Common myeloid progenitor, CD34-positive (primary cell): ENCODE results near the gene ATXN1.

Source experiments
- CTCF ChIA-PET: fragments of 350-600 bp; sonication (Branson Sonifier 250); formaldehyde crosslinking; loops from one replicate; lab custom pipeline; 2021; ENCODE audit warnings: antibody characterized with exemption; lab: Charles Lee
- POLR2A ChIA-PET: fragments of 350-600 bp; sonication (Branson Sonifier 250); formaldehyde crosslinking; loops from one replicate; lab custom pipeline; 2021; ENCODE audit warnings: antibody characterized with exemption; lab: Charles Lee
- DNase-seq, 3 donors: peaks; one replicate each; pipeline versions ENCODE4 v3.0.0 to v3.0.0-alpha.2; 2013
- H3K27ac ChIP-seq, 2 experiments: 1 replicate in 1 of 2; 2 replicates in 1 of 2; pipeline ENCODE4 v1.7.0; 2013; ENCODE audit warnings: inconsistent platforms in 2 of 2, low read length in 2 of 2, mild to moderate bottlenecking in 2 of 2, low read depth in 1 of 2, moderate library complexity in 1 of 2; ENCODE audit not compliant: severe bottlenecking in 2 of 2, insufficient read depth in 1 of 2, poor library complexity in 1 of 2
- H3K27me3 ChIP-seq, 5 experiments: replicated peaks in 2 of 5; 1 replicate in 3 of 5; 2 replicates in 2 of 5; pipeline versions ENCODE4 v1.6.1 to v1.7.0; 2013; ENCODE audit warnings: low read length in 4 of 5, mild to moderate bottlenecking in 2 of 5, moderate library complexity in 2 of 5, inconsistent platforms in 1 of 5; ENCODE audit not compliant: insufficient read depth in 5 of 5, control insufficient read depth in 4 of 5
- H3K36me3 ChIP-seq, 4 experiments: 1 replicate in 2 of 4; 2 replicates in 2 of 4; pipeline versions ENCODE4 v1.6.1 to v1.7.0; 2013; ENCODE audit warnings: low read length in 3 of 4, control low read depth in 1 of 4, mild to moderate bottlenecking in 1 of 4; ENCODE audit not compliant: control insufficient read depth in 4 of 4, insufficient read depth in 4 of 4
- H3K4me1 ChIP-seq, 4 experiments: 1 replicate in 3 of 4; 2 replicates in 1 of 4; pipeline versions ENCODE4 v1.6.1 to v1.7.1; 2013; ENCODE audit warnings: low read length in 3 of 4, mild to moderate bottlenecking in 3 of 4, control low read depth in 1 of 4, inconsistent platforms in 1 of 4, moderate library complexity in 1 of 4; ENCODE audit not compliant: control insufficient read depth in 4 of 4, insufficient read depth in 4 of 4; ENCODE audit errors: control extremely low read depth in 1 of 4
- H3K4me3 ChIP-seq, 7 experiments: 1 replicate in 4 of 7; 2 replicates in 3 of 7; pipeline versions ENCODE4 v1.5.1 to v1.7.0; 2013; ENCODE audit warnings: mild to moderate bottlenecking in 7 of 7, low read length in 6 of 7, moderate library complexity in 6 of 7, inconsistent platforms in 2 of 7, low read depth in 2 of 7, control low read depth in 1 of 7; ENCODE audit not compliant: insufficient read depth in 4 of 7, control insufficient read depth in 1 of 7; ENCODE audit errors: extremely low read depth in 1 of 7
- H3K9me3 ChIP-seq, 5 experiments: 1 replicate in 4 of 5; 2 replicates in 1 of 5; pipeline versions ENCODE4 v1.6.1 to v1.7.1; 2013; ENCODE audit warnings: low read length in 4 of 5, mild to moderate bottlenecking in 2 of 5, inconsistent platforms in 1 of 5, low read depth in 1 of 5, moderate library complexity in 1 of 5; ENCODE audit not compliant: control insufficient read depth in 4 of 5, insufficient read depth in 2 of 5; ENCODE audit errors: control extremely low read depth in 1 of 5
- WGBS: methylation state at CpG from one replicate; pipeline ENCODE4 v1.1.5; 2013; ENCODE audit not compliant: insufficient coverage; 5-methylcytosine and 5-hydroxymethylcytosine counted together

ATXN1 gene

DNA sequence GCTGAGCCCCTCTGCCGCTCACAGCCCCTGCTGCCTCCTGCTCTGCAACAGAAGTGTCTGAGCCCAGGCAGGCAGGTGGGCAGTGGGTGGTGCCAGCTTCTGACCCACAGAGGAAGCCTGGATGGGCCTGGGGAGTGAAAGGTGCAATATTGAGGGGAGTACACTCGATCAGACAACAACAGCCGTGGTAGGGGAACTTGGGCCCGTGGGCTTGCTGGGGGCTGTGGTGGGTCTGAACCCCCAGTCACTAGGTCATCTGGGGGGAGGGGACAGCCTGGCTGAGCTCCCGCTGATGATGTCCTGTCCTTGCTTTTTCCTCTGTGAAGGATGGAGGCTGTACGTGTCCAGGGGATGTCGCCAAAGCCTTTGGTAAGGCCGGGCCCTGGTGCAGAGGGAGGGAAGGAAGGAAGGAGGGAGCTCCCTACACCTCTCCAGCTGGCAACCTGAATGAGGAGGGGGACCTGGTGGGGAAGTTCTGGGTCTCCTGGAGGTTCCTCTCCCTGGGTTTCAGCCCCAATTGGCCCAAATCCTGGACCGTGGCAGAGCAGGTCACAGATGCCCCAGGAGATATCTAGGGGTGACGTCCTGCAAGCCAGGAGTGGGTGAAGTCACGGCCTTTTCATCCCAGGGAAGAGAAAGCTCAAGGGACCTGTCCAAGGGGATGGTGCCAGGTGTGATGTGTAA is 475.7 kb downstream of the ATXN1 start:
- no peak for DNase-seq
- no peaks in the 10 kb centered on the region for H3K9me3 ChIP-seq
- H3K27ac ChIP-seq, result no peak overlapping the region
- H3K27me3 ChIP-seq, result no peaks in the 10 kb centered on the region
- 91% methylated on average over 6 of the region's 11 CpGs for WGBS
- no peaks in the 10 kb centered on the region for H3K4me1 ChIP-seq
- ChIA-PET POLR2A (no interaction called here), CTCF (interaction anchor here (1.1 to 2.7 kb wide), 2 partner anchors 17 to 32 kb away, joined by 3 to 8 read pairs; no protein-coding TSS in a partner anchor)
- H3K4me3 ChIP-seq, result no peak overlapping the region
- peaks cover 0 to 21% (median 12%) of the 10 kb centered on the region in 4 experiments for H3K36me3 ChIP-seq

DNA sequence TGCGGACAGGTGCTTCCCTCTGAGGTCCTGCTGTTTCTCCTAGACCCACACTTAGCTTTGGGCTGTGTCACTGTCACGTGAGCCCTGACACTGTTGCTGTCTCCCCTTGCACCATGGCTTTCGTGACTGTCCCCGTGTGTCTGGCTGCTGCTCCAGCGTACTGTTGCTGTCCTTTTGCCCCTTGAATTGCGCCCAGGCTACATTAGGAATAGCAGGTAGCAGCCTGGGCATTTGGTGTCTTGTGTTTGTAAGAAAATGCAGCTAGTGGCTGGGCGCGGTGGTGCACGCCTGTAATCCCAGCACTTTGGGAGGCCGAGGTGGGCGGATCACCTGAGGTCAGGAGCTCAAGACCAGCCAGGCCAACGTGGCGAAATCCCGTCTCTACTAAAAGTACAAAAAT is 476.8 kb downstream of the ATXN1 start:
- H3K36me3 ChIP-seq, result peaks cover 0 to 17% (median 7%) of the 10 kb centered on the region in 4 experiments
- POLR2A ChIA-PET, result no interaction called here
- H3K27ac ChIP-seq, result no peak overlapping the region

GRCh38 chr6:16282370-16282769 is 478.9 kb downstream of the ATXN1 start:
- POLR2A ChIA-PET, result no interaction called here

More for the DNA sequence above, 476.8 kb downstream of the ATXN1 start:
- Histone ChIP-seq H3K4me3 (no peak overlapping the region), H3K27me3 (no peaks in the 10 kb centered on the region), H3K9me3 (no peaks in the 10 kb centered on the region), H3K4me1 (no peaks in the 10 kb centered on the region)
- CTCF ChIA-PET, result interaction anchor here (0.6 to 2.7 kb wide), 4 partner anchors 15 to 575 kb away, joined by 3 to 8 read pairs (median 3); no protein-coding TSS in a partner anchor
- no peak for DNase-seq
- WGBS, result 96% methylated on average over 9 of the region's 14 CpGs

GRCh38 chr6:16279243-16279642 is 482.0 kb downstream of the ATXN1 start:
- Histone ChIP-seq H3K4me1 (no peaks in the 10 kb centered on the region), H3K27ac (no peak overlapping the region), H3K27me3 (no peaks in the 10 kb centered on the region), H3K9me3 (no peaks in the 10 kb centered on the region), H3K36me3 (peaks cover 0 to 37% (median 24%) of the 10 kb centered on the region in 4 experiments), H3K4me3 (no peak overlapping the region)
- ChIA-PET POLR2A (no interaction called here), CTCF (interaction anchor here (0.7 kb wide), 1 partner anchor 10 kb away, joined by 3 read pairs; no protein-coding TSS in a partner anchor)
- 95% methylated on average over 4 of the region's 5 CpGs for WGBS
- no peak for DNase-seq

More at GRCh38 chr6:16282370-16282769, 478.9 kb downstream of the ATXN1 start:
- no peaks in the 10 kb centered on the region for H3K4me1 ChIP-seq
- no peak overlapping the region for H3K4me3 ChIP-seq
- no peaks in the 10 kb centered on the region for H3K27me3 ChIP-seq
- H3K27ac ChIP-seq, result no peak overlapping the region
- CTCF ChIA-PET, result no interaction called here
- H3K9me3 ChIP-seq, result no peaks in the 10 kb centered on the region
- no peak for DNase-seq
- no CpG with 5 or more reads among the region's 4 CpGs for WGBS
- H3K36me3 ChIP-seq, result peaks cover 0 to 29% (median 18%) of the 10 kb centered on the region in 4 experiments

DNA sequence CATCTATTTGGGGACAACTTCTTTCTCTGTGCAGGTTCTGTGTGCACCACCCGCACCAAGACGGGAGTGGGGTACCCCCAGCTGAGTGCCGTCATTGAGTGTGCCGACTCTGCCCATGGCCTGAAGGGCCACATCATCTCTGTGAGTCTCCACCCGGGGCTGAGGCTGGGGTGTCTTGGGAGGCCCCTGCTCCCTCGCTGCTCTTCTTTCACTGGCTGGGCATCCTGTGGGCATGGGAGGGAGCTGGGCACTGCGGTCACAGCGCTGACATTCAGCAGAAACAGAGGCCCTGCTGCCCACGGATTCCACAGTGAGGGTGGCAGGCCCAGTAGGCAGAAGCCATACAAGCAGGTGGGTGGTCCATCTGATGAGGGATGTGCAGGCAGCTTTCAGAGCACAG is 482.5 kb downstream of the ATXN1 start:
- Histone ChIP-seq H3K36me3 (peaks cover 0 to 37% (median 25%) of the 10 kb centered on the region in 4 experiments), H3K4me1 (no peaks in the 10 kb centered on the region), H3K9me3 (no peaks in the 10 kb centered on the region), H3K4me3 (no peak overlapping the region), H3K27ac (no peak overlapping the region), H3K27me3 (no peaks in the 10 kb centered on the region)
- POLR2A ChIA-PET, result no interaction called here
- DNase-seq, result no peak
- CTCF ChIA-PET, result interaction anchor here (0.7 kb wide), 1 partner anchor 11 kb away, joined by 3 read pairs; no protein-coding TSS in a partner anchor
- 99% methylated on average over 9 of the region's 9 CpGs for WGBS

GRCh38 chr6:16278048-16278724 is 483.1 kb downstream of the ATXN1 start:
- H3K27ac ChIP-seq, result no peak overlapping the region
- no peaks in the 10 kb centered on the region for H3K27me3 ChIP-seq
- peaks cover 0 to 3% (median 2%) of the 10 kb centered on the region in 4 experiments for H3K4me1 ChIP-seq
- ChIA-PET CTCF (interaction anchor here (1.0 to 2.9 kb wide), 2 partner anchors 12 to 42 kb away, joined by 4 to 16 read pairs; no protein-coding TSS in a partner anchor), POLR2A (interaction anchor here (0.6 kb wide), 1 partner anchor 36 kb away, joined by 4 read pairs; no protein-coding TSS in a partner anchor)
- peaks cover 0 to 37% (median 23%) of the 10 kb centered on the region in 4 experiments for H3K36me3 ChIP-seq
- 100% methylated on average over 8 of the region's 10 CpGs for WGBS
- no peak overlapping the region for H3K4me3 ChIP-seq
- H3K9me3 ChIP-seq, result no peaks in the 10 kb centered on the region
- DNase-seq, result no peak
